Measurements from ENCODE around the gene BEAN1. TPM values are rescaled to one million over a fixed set of nuclear protein-coding genes. Genes with fewer than 3 reads are reported as not detected.
"Not testable (repeated sequence)": the region's sequence is repeated elsewhere in the genome, so short reads cannot be mapped to it uniquely, and the experiment has no call there.

Gene BEAN1
- total and polyA plus RNA-seq, 12 donors = 0.26 to 9.6 (median 2.0) TPM

- H3K4me3 ChIP-seq = no peak overlapping the region
- WGBS, 2 donors = 82 to 85% methylated on average over 8 of the region's 8 CpGs
- ATAC-seq = no peak
- H3K9me3 ChIP-seq = no peaks in the 10 kb centered on the region
- H3K27me3 ChIP-seq = no peaks in the 10 kb centered on the region
- peak overlapping the region in 6 of 10 donors; percentile 69 to 84 (median 80) for H3K27ac ChIP-seq
- TF ChIP-seq CTCF (IDR thresholded peaks at IDR 0.05) = no peak
- H3K36me3 ChIP-seq = peaks cover 0 to 41% (median 0%) of the 10 kb centered on the region in 9 donors
- H3K4me1 ChIP-seq = peaks cover 24 to 80% (median 66%) of the 10 kb centered on the region in 9 donors
- intact Hi-C loops (cut with DNase I) = loop anchor here in 1 of 10 donors (10.0 kb wide), 1 partner anchor 92 kb away; the partner anchor contains the start of gene CMTM3
- DNase-seq = no peak
Observed at GRCh38 chr16:66513111-66513723, 86.1 kb downstream of the BEAN1 start.

- not testable (repeated sequence) for H3K4me3 ChIP-seq, H3K27ac ChIP-seq, DNase-seq, H3K9me3 ChIP-seq, ATAC-seq, H3K27me3 ChIP-seq
- Histone ChIP-seq H3K4me1 (peaks cover 26 to 84% (median 71%) of the 10 kb centered on the region in 9 donors), H3K36me3 (peaks cover 0 to 35% (median 0%) of the 10 kb centered on the region in 9 donors)
- 97% methylated on average over 11 of the region's 17 CpGs for WGBS, 2 donors
- intact Hi-C loops (cut with DNase I) = loop anchor here in 1 of 10 donors (10.0 kb wide), 1 partner anchor 90 kb away; the partner anchor contains the start of gene CMTM3
Observed at GRCh38 chr16:66514391-66514790, 87.3 kb downstream of the BEAN1 start.

GRCh38 chr16:66514980-66515595, 88.0 kb downstream of the BEAN1 start:
- not testable (repeated sequence) for H3K4me3 ChIP-seq, DNase-seq, ATAC-seq, H3K27me3 ChIP-seq, H3K9me3 ChIP-seq
- WGBS, 2 donors = 93 to 96% methylated on average over 9 of the region's 10 CpGs
- intact Hi-C loops (cut with DNase I) = loop anchor here in 4 of 10 donors (5.0 to 10.0 kb wide), 3 partner anchors 37 to 92 kb away; partner anchors contain the start of genes CKLF (in 3 of the 4), TK2 (in 3 of the 4) and CMTM3 (in 1 of the 4)
- Histone ChIP-seq H3K27ac (peak overlapping the region in 8 of 10 donors; percentile 96 to 100 (median 98)), H3K36me3 (peaks cover 0 to 31% (median 0%) of the 10 kb centered on the region in 9 donors), H3K4me1 (peaks cover 26 to 91% (median 78%) of the 10 kb centered on the region in 9 donors)

- no peaks in the 10 kb centered on the region for H3K9me3 ChIP-seq
- H3K4me3 ChIP-seq = peak overlapping the region in 1 of 10 donors; percentile 17
- no peaks in the 10 kb centered on the region for H3K27me3 ChIP-seq
- peak overlapping the region; percentile 88 to 100 (median 98) for H3K27ac ChIP-seq
- peak in 4 of 8 donors; percentile 0 to 14 (median 5) for ATAC-seq
- no peak for DNase-seq
- intact Hi-C loops (cut with DNase I) = loop anchor here in 6 of 10 donors (2.0 to 10.0 kb wide), 5 partner anchors 33 to 91 kb away; partner anchors contain the start of genes CKLF (in 4 of the 6), TK2 (in 3 of the 6) and CMTM3 (in 1 of the 6)
- peaks cover 0 to 24% (median under 1%) of the 10 kb centered on the region in 9 donors for H3K36me3 ChIP-seq
- 52 to 57% methylated on average over 12 of the region's 12 CpGs for WGBS, 2 donors
- peak in 8 of 9 donors; percentile 11 to 55 (median 44) for TF ChIP-seq CTCF (IDR thresholded peaks at IDR 0.05)
- peaks cover 26 to 91% (median 78%) of the 10 kb centered on the region in 9 donors for H3K4me1 ChIP-seq
Observed at GRCh38 chr16:66515596-66516508, 88.8 kb downstream of the BEAN1 start.

Measured in heart right ventricle (tissue), 16 donors.